Immature natural killer cell (primary cell): ENCODE data around the gene GPR160. TPM values are rescaled to one million over a fixed set of nuclear protein-coding genes. Genes with fewer than 3 reads are reported as not detected.

Experiments used
- DNase-seq, 3 donors: peaks; one replicate each; pipeline ENCODE4 v3.0.0; 2022; ENCODE audit warnings: mixed read lengths in 1 of 3
- H3K27ac Mint-ChIP-seq, 6 donors: one replicate each; pipeline ENCODE4 v1.8.0; 2020; ENCODE audit warnings: mixed read lengths in 6 of 6, mild to moderate bottlenecking in 5 of 6, inconsistent platforms in 4 of 6, moderate library complexity in 3 of 6
- H3K27me3 Mint-ChIP-seq, 3 donors: one replicate each; pipeline ENCODE4 v1.8.0; 2020 to 2021; ENCODE audit warnings: low read depth in 3 of 3, mild to moderate bottlenecking in 3 of 3, mixed read lengths in 3 of 3, moderate library complexity in 3 of 3, inconsistent platforms in 1 of 3
- H3K36me3 Mint-ChIP-seq, 3 donors: one replicate each; pipeline ENCODE4 v1.8.0; 2020; ENCODE audit warnings: mixed read lengths in 3 of 3, inconsistent platforms in 2 of 3, mild to moderate bottlenecking in 2 of 3
- H3K4me1 Mint-ChIP-seq, 2 donors: one replicate each; pipeline ENCODE4 v1.8.0; 2020; ENCODE audit warnings: inconsistent platforms in 2 of 2, mild to moderate bottlenecking in 2 of 2, mixed read lengths in 2 of 2, moderate library complexity in 1 of 2
- H3K4me3 Mint-ChIP-seq, 5 donors: one replicate each; pipeline ENCODE4 v1.8.0; 2020; ENCODE audit warnings: mild to moderate bottlenecking in 5 of 5, mixed read lengths in 5 of 5, inconsistent platforms in 3 of 5, moderate library complexity in 3 of 5
- H3K9me3 Mint-ChIP-seq, 6 donors: one replicate each; pipeline ENCODE4 v1.8.0; 2020; ENCODE audit warnings: mild to moderate bottlenecking in 6 of 6, mixed read lengths in 6 of 6, inconsistent platforms in 4 of 6, moderate library complexity in 3 of 6
- polyA plus RNA-seq, 3 donors: library from polyadenylated mRNA; unstranded; fragments of 300-500 nt; fragmentation: Illumina TruSeq; gene quantifications; one replicate each; pipeline ENCODE4 v1.2.3, GENCODE V29; 2021

GPR160 gene
- polyA plus RNA-seq, 3 donors from 2014 or later, result 3.4 to 3.7 (median 3.6) TPM

GRCh38 chr3:170062068-170062467, 24.3 kb downstream of the GPR160 start:
- H3K4me1 Mint-ChIP-seq, result peaks cover 4 to 9% of the 10 kb centered on the region in 2 donors
- DNase-seq, result no peak
- no peak overlapping the region for H3K4me3 Mint-ChIP-seq
- H3K27ac Mint-ChIP-seq, result no peak overlapping the region
- H3K27me3 Mint-ChIP-seq, result no peaks in the 10 kb centered on the region
- no peaks in the 10 kb centered on the region for H3K9me3 Mint-ChIP-seq
- peaks cover 0 to 6% (median 0%) of the 10 kb centered on the region in 3 donors for H3K36me3 Mint-ChIP-seq

GRCh38 chr3:170062769-170063168, 25.0 kb downstream of the GPR160 start:
- H3K27me3 Mint-ChIP-seq, result peaks cover 0 to 1% (median 0%) of the 10 kb centered on the region in 3 donors
- H3K36me3 Mint-ChIP-seq, result peaks cover 0 to 10% (median 0%) of the 10 kb centered on the region in 3 donors
- no peaks in the 10 kb centered on the region for H3K9me3 Mint-ChIP-seq
- DNase-seq, result no peak
- peaks cover 4 to 7% of the 10 kb centered on the region in 2 donors for H3K4me1 Mint-ChIP-seq
- H3K27ac Mint-ChIP-seq, result no peak overlapping the region
- H3K4me3 Mint-ChIP-seq, result no peak overlapping the region

GRCh38 chr3:170063691-170064090, 25.9 kb downstream of the GPR160 start:
- H3K4me3 Mint-ChIP-seq, result no peak overlapping the region
- peaks cover 0 to 10% (median 0%) of the 10 kb centered on the region in 3 donors for H3K36me3 Mint-ChIP-seq
- H3K27me3 Mint-ChIP-seq, result peaks cover 0 to 4% (median 0%) of the 10 kb centered on the region in 3 donors
- H3K9me3 Mint-ChIP-seq, result no peaks in the 10 kb centered on the region
- H3K4me1 Mint-ChIP-seq, result no peaks in the 10 kb centered on the region
- no peak overlapping the region for H3K27ac Mint-ChIP-seq
- DNase-seq, result no peak

GRCh38 chr3:170064108-170064507, 26.3 kb downstream of the GPR160 start:
- Mint-ChIP-seq H3K9me3 (no peaks in the 10 kb centered on the region), H3K27me3 (peaks cover 0 to 4% (median 0%) of the 10 kb centered on the region in 3 donors), H3K4me1 (no peaks in the 10 kb centered on the region), H3K36me3 (peaks cover 0 to 10% (median 0%) of the 10 kb centered on the region in 3 donors), H3K27ac (no peak overlapping the region), H3K4me3 (no peak overlapping the region)
- no peak for DNase-seq

- H3K9me3 Mint-ChIP-seq, result no peaks in the 10 kb centered on the region
- H3K27ac Mint-ChIP-seq, result no peak overlapping the region
Measured at GRCh38 chr3:170075441-170076091, 37.8 kb downstream of the GPR160 start.

GRCh38 chr3:170076715-170077238, 39.0 kb downstream of the GPR160 start:
- Mint-ChIP-seq H3K27me3 (peaks cover 0 to 3% (median 2%) of the 10 kb centered on the region in 3 donors), H3K9me3 (no peaks in the 10 kb centered on the region), H3K27ac (no peak overlapping the region), H3K4me3 (no peak overlapping the region), H3K4me1 (peaks cover 0 to 1% of the 10 kb centered on the region in 2 donors), H3K36me3 (peaks cover 4 to 17% (median 14%) of the 10 kb centered on the region in 3 donors)
- no peak for DNase-seq

More at GRCh38 chr3:170075441-170076091, 37.8 kb downstream of the GPR160 start:
- Mint-ChIP-seq H3K4me3 (no peak overlapping the region), H3K27me3 (peaks cover 0 to 3% (median 2%) of the 10 kb centered on the region in 3 donors), H3K36me3 (peaks cover 0 to 17% (median 13%) of the 10 kb centered on the region in 3 donors), H3K4me1 (peaks cover 0 to 1% of the 10 kb centered on the region in 2 donors)
- no peak for DNase-seq

GRCh38 chr3:170077361-170077760, 39.6 kb downstream of the GPR160 start:
- Mint-ChIP-seq H3K27me3 (peaks cover 0 to 3% (median 2%) of the 10 kb centered on the region in 3 donors), H3K4me1 (peaks cover 0 to 1% of the 10 kb centered on the region in 2 donors), H3K36me3 (peaks cover 7 to 16% (median 15%) of the 10 kb centered on the region in 3 donors), H3K4me3 (no peak overlapping the region), H3K27ac (no peak overlapping the region), H3K9me3 (no peaks in the 10 kb centered on the region)
- no peak for DNase-seq

GRCh38 chr3:170078620-170079281, 41.0 kb downstream of the GPR160 start:
- H3K27me3 Mint-ChIP-seq, result peaks cover 0 to 3% (median 2%) of the 10 kb centered on the region in 3 donors
- no peak overlapping the region for H3K4me3 Mint-ChIP-seq
- peaks cover 13 to 19% (median 13%) of the 10 kb centered on the region in 3 donors for H3K36me3 Mint-ChIP-seq
- H3K9me3 Mint-ChIP-seq, result no peaks in the 10 kb centered on the region
- H3K4me1 Mint-ChIP-seq, result peaks cover 0 to 1% of the 10 kb centered on the region in 2 donors
- DNase-seq, result no peak
- H3K27ac Mint-ChIP-seq, result no peak overlapping the region

GRCh38 chr3:170079536-170080165, 41.9 kb downstream of the GPR160 start:
- H3K36me3 Mint-ChIP-seq, result peaks cover 13 to 24% (median 13%) of the 10 kb centered on the region in 3 donors

GRCh38 chr3:170080605-170081004, 42.8 kb downstream of the GPR160 start:
- peaks cover 14 to 23% (median 15%) of the 10 kb centered on the region in 3 donors for H3K36me3 Mint-ChIP-seq
- peaks cover 0 to 4% (median 1%) of the 10 kb centered on the region in 3 donors for H3K27me3 Mint-ChIP-seq
- H3K9me3 Mint-ChIP-seq, result no peaks in the 10 kb centered on the region
- no peak overlapping the region for H3K27ac Mint-ChIP-seq
- no peak for DNase-seq
- peaks cover 0 to 1% of the 10 kb centered on the region in 2 donors for H3K4me1 Mint-ChIP-seq
- no peak overlapping the region for H3K4me3 Mint-ChIP-seq

More at GRCh38 chr3:170079536-170080165, 41.9 kb downstream of the GPR160 start:
- Mint-ChIP-seq H3K9me3 (no peaks in the 10 kb centered on the region), H3K4me1 (peaks cover 0 to 1% of the 10 kb centered on the region in 2 donors), H3K4me3 (no peak overlapping the region), H3K27me3 (peaks cover 0 to 3% (median 2%) of the 10 kb centered on the region in 3 donors), H3K27ac (no peak overlapping the region)
- no peak for DNase-seq

- Mint-ChIP-seq H3K4me1 (peaks cover 0 to 1% of the 10 kb centered on the region in 2 donors), H3K27ac (no peak overlapping the region), H3K36me3 (peaks cover 16 to 26% (median 16%) of the 10 kb centered on the region in 3 donors), H3K27me3 (peaks cover 0 to 5% (median 0%) of the 10 kb centered on the region in 3 donors), H3K9me3 (no peaks in the 10 kb centered on the region), H3K4me3 (no peak overlapping the region)
- no peak for DNase-seq
Measured at GRCh38 chr3:170081079-170081741, 43.4 kb downstream of the GPR160 start.

- Mint-ChIP-seq H3K4me3 (no peak overlapping the region), H3K27ac (peak overlapping the region in 1 of 6 donors; percentile 27), H3K9me3 (no peaks in the 10 kb centered on the region), H3K36me3 (peaks cover 8 to 24% (median 20%) of the 10 kb centered on the region in 3 donors), H3K27me3 (peaks cover 0 to 5% (median 0%) of the 10 kb centered on the region in 3 donors), H3K4me1 (peaks cover 0 to 1% of the 10 kb centered on the region in 2 donors)
- DNase-seq, result no peak
Measured at GRCh38 chr3:170083343-170083742, 45.5 kb downstream of the GPR160 start.

- H3K27ac Mint-ChIP-seq, result peak overlapping the region in 2 of 6 donors; percentile 26 to 29
- H3K4me3 Mint-ChIP-seq, result no peak overlapping the region
- no peaks in the 10 kb centered on the region for H3K9me3 Mint-ChIP-seq
- H3K36me3 Mint-ChIP-seq, result peaks cover 8 to 29% (median 20%) of the 10 kb centered on the region in 3 donors
- H3K4me1 Mint-ChIP-seq, result no peaks in the 10 kb centered on the region
- peaks cover 0 to 3% (median 0%) of the 10 kb centered on the region in 3 donors for H3K27me3 Mint-ChIP-seq
- no peak for DNase-seq
Measured at GRCh38 chr3:170085396-170085795, 47.6 kb downstream of the GPR160 start.
